Psoas muscle (tissue), 8 donors: ENCODE results near the gene LSAMP. TPM values are rescaled to one million over a fixed set of nuclear protein-coding genes. Genes with fewer than 3 reads are reported as not detected.

Experiments
- ATAC-seq, 4 donors: fragments of 200-7000 bp; cut with Tn5 transposase; one replicate each; pipeline ENCODE4 v1.9.1; 2020; ENCODE audit warnings: moderate library complexity in 3 of 4, mild to moderate bottlenecking in 2 of 4
- DNase-seq, 2 donors: peaks; one replicate each; pipeline ENCODE4 v3.0.0-alpha.2; 2020
- H3K27ac ChIP-seq: fragments of 200-600 bp; one replicate; pipeline ENCODE4 v1.8.0; 2022
- H3K27me3 ChIP-seq, 3 donors: fragments of 200-600 bp in 1 of 3; one replicate each; pipeline versions ENCODE4 v1.6.1 to v1.8.0; 2013 to 2022; ENCODE audit warnings: low read length in 2 of 3, mild to moderate bottlenecking in 2 of 3, moderate library complexity in 1 of 3; ENCODE audit not compliant: insufficient read depth in 3 of 3
- H3K36me3 ChIP-seq, 2 donors: fragments of 200-600 bp in 1 of 2; one replicate each; pipeline versions ENCODE4 v1.6.1 to v1.8.0; 2013 to 2022; ENCODE audit warnings: low read depth in 1 of 2, mild to moderate bottlenecking in 1 of 2, moderate library complexity in 1 of 2; ENCODE audit not compliant: insufficient read depth in 1 of 2
- H3K4me1 ChIP-seq: fragments of 200-600 bp; one replicate; pipeline ENCODE4 v1.8.0; 2022
- H3K4me3 ChIP-seq: fragments of 200-600 bp; one replicate; pipeline ENCODE4 v1.8.0; 2022; ENCODE audit warnings: mild to moderate bottlenecking
- H3K9me3 ChIP-seq: fragments of 200-600 bp; one replicate; pipeline ENCODE4 v1.8.0; 2022
- CTCF ChIP-seq: fragments of 200-600 bp; IDR thresholded peaks from one replicate; pipeline ENCODE4 v1.8.0; 2022; ENCODE audit warnings: antibody characterized with exemption
- WGBS, 3 donors: extraction: QIAGEN DNeasy Blood & Tissue Kit; methylation state at CpG; one replicate each; pipeline versions ENCODE4 v1.1.6 to v1.1.7; 2013; 5-methylcytosine and 5-hydroxymethylcytosine counted together
- intact Hi-C, 2 donors: fragments of 100-400 bp; cut with DNase I; formaldehyde crosslinking; loops; one replicate each; pipeline versions ENCODE4 v1.11.0 to v1.14.2; 2022
- polyA plus RNA-seq, 3 donors: library from polyadenylated mRNA; stranded (reverse); fragments of 200-250 nt; gene quantifications; one replicate each; pipeline ENCODE4 v1.2.3, GENCODE V29; 2013
- total RNA-seq, 4 donors: library from RNA; stranded (reverse); fragmentation: NEBNext Ultra II Directional in 2 of 4; extraction: Animal tissue kit (Norgen Biotek cat#: 25700) in 2 of 4; gene quantifications; one replicate each; pipeline versions ENCODE4 v1.2.1 to v1.2.4, GENCODE V29; 2021 to 2023
- donor health status: healthy with polysubstance abuse.
- donor health status: DM: no; HTN: no; CAD: no; lungs with moderate emphysema.
- donor health status: Bipolar disorder and iron deficiency.
- donor health status: healthy.
- donor health status: DM: yes; HTN: yes; CAD: no.
- donor health status: DM: no; HTN: no; CAD: no.
- donor health status: DM: no; HTN: no; CAD: no.
- donor health status: DM: yes; HTN: yes; CAD: no.

The LSAMP gene
- total and polyA plus RNA-seq, 7 donors: 0.01 to 0.17 (median 0.04) TPM; not detected in 4

DNA sequence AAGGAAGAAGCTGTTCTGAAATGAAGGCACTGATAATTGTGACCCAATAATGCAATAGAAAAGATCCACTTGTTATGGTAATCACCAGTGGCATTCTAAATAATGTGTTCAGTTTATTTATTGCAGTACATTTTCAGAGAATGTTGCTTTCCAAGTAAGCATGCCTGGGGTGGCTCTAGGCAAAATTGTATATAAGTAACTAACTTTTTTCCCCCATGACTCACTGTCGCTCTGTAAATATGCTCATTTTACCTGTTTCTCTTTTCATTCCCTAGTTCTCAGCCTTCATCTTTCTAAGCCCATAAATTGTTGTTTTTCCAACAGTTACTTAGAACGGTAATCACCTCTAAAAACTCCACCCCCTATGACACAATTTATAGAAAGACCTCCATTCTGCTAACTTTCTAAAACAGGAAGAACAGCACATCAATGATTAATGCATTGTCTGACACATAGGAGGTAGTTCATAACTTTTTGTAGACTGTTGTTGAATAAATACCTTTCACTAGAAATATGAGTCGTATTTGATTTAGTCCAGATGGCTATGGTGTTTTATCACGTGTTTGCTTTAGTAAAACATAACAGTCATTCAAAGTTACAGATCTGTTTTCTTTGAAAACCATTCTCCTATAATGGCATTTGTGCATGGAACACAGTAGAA lies 143.1 kb downstream of the LSAMP start:
- Histone ChIP-seq H3K4me3 (no peak overlapping the region), H3K27ac (no peak overlapping the region), H3K36me3 (no peaks in the 10 kb centered on the region), H3K4me1 (no peaks in the 10 kb centered on the region), H3K9me3 (no peaks in the 10 kb centered on the region), H3K27me3 (no peaks in the 10 kb centered on the region)
- intact Hi-C loops: no loop called here
- ATAC-seq (no peak), DNase-seq (no peak)
- 55 to 58% (median 56%) methylated on average over 4 of the region's 4 CpGs for WGBS, 3 donors
- TF ChIP-seq CTCF: no peak

DNA sequence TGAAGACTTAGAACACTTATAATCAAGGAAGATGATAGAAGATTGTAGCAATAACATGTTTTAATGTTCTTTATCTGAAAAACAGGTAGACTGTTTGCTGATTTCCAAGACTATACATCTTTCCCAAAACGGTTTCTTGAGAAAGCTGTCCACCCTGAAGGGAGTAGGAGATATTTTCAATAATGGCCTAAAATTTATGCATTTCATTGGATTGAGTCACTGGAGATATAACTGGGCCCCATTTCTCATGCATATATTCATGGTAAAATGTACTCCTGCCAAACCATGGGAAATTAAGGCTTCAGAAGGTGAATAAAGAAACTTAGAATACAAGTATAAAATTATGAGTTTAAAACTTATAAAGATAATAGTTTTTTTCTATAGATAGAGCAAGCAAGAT lies 143.9 kb downstream of the LSAMP start:
- WGBS, 3 donors: 76 to 83% (median 77%) methylated on average over 1 of the region's 1 CpG
- Histone ChIP-seq H3K9me3 (no peaks in the 10 kb centered on the region), H3K4me1 (no peaks in the 10 kb centered on the region), H3K4me3 (no peak overlapping the region), H3K27ac (no peak overlapping the region), H3K36me3 (no peaks in the 10 kb centered on the region), H3K27me3 (no peaks in the 10 kb centered on the region)
- intact Hi-C loops: no loop called here
- TF ChIP-seq CTCF: no peak
- no peak for DNase-seq
- no peak for ATAC-seq

DNA sequence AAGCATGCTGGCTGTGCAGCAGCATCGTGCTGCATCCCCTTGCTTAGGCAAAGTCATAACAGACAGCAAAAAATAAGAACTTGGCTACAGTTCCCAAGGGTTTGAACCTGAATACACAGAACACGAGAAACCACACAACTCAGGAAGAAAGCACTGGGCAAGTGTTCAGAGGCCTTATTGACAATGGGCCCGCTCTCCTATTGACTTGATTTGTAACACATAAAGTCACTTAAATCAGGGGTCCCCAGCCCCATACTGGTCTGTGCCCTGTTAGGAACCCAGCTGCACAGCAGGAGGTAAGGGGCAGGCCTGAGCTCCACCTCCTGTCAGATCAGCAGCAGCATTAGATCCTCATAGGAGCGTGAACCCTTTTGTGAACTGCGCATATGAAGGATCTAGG lies 145.1 kb downstream of the LSAMP start:
- Histone ChIP-seq H3K27me3 (no peaks in the 10 kb centered on the region), H3K4me1 (no peaks in the 10 kb centered on the region), H3K27ac (no peak overlapping the region), H3K4me3 (no peak overlapping the region), H3K9me3 (no peaks in the 10 kb centered on the region), H3K36me3 (no peaks in the 10 kb centered on the region)
- DNase-seq: no peak
- no peak for TF ChIP-seq CTCF
- WGBS, 3 donors: 81 to 86% (median 83%) methylated on average over 5 of the region's 5 CpGs
- no peak for ATAC-seq
- intact Hi-C loops: no loop called here

DNA sequence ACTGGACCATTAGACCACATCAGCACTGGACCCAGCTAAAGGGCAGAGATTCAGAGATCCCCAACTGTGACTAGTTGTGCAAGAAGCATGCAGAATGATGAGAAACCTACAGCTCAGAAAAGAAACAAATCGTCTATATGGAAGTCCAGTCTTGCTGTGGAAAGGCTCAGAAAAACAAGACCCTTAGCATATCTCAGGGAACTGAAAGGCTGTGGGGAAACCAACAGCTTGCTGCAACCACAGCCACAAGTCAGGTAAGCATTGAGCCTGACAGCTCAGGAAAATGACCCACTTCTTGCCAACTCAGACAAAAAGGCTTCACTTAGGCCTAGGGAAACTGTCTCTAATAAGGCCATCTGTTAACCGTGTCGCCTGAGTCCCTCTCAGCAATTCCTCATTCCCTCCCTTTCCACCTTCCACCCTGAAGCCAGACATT lies 145.6 kb downstream of the LSAMP start:
- Histone ChIP-seq H3K9me3 (no peaks in the 10 kb centered on the region), H3K4me1 (no peaks in the 10 kb centered on the region), H3K36me3 (no peaks in the 10 kb centered on the region), H3K27me3 (no peaks in the 10 kb centered on the region), H3K27ac (no peak overlapping the region), H3K4me3 (no peak overlapping the region)
- 64 to 69% (median 64%) methylated on average over 3 of the region's 3 CpGs for WGBS, 3 donors
- no peak for DNase-seq
- no peak for ATAC-seq
- intact Hi-C loops: no loop called here
- TF ChIP-seq CTCF: no peak

- intact Hi-C loops: no loop called here
Observed at GRCh38 chr3:116298151-116298550, 147.1 kb downstream of the LSAMP start.

More at GRCh38 chr3:116298151-116298550, 147.1 kb downstream of the LSAMP start:
- Histone ChIP-seq H3K4me3 (no peak overlapping the region), H3K4me1 (no peaks in the 10 kb centered on the region), H3K27me3 (no peaks in the 10 kb centered on the region), H3K9me3 (no peaks in the 10 kb centered on the region), H3K36me3 (no peaks in the 10 kb centered on the region), H3K27ac (no peak overlapping the region)
- WGBS, 3 donors: 36 to 64% (median 57%) methylated on average over 1 of the region's 1 CpG
- DNase-seq (no peak), ATAC-seq (no peak)
- no peak for TF ChIP-seq CTCF
